ENCODE data around the gene NKD2.

The NKD2 gene

DNA sequence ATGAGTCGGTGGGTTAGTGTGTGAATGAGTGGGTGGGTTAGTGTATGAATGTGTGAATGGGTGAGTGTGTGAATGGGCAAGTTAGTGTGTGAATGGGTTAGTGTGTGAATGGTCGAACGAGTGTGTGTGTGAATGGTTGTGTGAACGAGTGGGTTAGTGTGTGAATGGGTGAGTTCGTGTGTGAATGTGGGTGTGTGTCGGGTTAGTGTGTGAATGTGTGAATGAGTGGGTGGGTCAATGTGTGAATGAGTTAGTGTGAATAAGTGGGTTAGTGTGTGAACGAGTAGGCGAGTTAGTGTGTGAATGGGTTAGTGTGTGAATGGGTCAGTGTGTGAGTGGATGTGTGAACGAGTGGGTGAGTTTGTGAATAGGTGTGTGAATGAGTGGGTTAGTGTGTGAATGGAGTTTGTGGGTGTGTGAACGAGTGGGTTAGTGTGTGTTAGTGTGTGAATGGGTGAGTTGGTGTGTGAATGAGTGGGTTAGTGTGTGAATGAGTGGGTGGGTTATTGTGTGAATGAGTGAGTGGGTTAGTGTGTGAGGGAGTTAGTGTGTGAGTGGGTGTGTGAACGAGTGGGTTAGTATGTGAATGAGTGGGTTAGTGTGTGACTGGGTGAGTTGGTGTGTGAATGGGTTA, 38.8 kb downstream of the NKD2 start:
- DNase-seq = no peak

DNA sequence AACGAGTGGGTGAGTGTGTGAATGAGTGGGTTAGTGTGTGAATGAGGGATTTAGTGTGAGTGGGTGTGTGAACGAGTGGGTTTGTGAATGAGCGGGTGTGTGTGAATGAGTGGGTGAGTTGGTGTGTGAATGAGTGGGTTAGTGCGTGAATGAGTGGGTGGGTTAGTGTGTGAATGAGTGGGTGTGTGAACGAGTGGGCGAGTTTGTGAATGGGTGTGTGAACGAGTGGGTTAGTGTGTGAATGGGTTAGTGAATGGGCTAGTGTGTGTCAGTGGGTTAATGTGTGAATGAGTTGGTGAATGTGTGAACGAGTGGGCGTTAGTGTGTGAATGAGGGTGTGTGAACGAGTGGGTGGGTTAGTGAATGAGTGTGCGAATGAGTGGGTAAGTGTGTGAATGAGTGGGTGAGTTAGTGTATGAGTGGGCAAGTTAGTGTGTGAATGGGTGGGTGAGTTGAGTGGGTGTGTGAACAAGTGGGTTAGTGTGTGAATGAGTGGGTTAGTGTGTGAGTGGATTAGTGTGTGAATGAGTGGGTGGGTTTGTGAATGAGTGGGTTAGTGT, 39.6 kb downstream of the NKD2 start:
- no peak for DNase-seq

DNA sequence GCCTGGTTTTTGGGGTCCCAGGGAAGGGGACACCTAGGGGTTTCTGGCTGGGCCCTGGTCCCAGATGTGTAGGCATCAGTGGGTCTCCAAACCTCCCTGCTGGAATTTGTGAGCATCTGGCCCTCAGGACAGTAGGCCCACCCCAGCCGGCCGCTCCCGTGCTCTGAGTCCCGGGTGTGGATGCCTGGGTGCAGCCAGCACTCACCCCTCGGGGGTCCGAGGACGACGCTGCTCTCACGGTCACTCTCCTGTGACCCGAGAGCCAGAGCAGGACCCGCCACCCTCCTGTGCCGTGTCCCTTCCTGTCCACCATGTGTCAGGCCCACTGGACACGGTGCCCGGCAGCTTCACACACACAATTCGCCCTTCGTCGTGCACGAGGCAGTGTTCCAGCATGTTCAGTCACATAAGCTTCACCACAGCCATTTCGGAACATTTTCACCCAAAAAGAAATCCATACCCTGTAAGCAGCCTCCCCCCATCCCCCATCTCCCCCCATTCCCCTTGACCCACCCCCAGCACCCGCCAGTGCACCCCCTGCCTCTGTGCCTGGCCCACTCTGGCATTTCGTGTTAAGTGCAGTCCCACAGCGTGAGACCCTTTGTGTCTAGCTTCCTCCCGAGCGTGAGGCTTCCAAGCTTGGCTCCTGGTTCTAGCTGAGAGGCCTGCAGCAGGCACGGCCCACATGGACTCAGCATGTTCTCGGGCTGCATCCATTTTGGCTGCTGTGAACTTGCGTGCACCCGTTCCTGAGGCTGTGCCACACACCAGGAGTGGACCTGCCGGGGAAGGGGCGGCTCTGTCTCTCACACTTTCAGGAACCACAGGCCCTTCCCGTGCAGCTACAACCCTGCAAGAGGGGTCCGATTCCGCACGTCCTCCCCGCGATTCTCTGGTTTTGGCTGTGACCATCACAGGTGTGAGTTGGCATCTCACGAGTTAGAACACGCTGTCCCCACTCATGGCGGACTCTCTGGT, 40.5 kb downstream of the NKD2 start:
- no peak for DNase-seq

DNA sequence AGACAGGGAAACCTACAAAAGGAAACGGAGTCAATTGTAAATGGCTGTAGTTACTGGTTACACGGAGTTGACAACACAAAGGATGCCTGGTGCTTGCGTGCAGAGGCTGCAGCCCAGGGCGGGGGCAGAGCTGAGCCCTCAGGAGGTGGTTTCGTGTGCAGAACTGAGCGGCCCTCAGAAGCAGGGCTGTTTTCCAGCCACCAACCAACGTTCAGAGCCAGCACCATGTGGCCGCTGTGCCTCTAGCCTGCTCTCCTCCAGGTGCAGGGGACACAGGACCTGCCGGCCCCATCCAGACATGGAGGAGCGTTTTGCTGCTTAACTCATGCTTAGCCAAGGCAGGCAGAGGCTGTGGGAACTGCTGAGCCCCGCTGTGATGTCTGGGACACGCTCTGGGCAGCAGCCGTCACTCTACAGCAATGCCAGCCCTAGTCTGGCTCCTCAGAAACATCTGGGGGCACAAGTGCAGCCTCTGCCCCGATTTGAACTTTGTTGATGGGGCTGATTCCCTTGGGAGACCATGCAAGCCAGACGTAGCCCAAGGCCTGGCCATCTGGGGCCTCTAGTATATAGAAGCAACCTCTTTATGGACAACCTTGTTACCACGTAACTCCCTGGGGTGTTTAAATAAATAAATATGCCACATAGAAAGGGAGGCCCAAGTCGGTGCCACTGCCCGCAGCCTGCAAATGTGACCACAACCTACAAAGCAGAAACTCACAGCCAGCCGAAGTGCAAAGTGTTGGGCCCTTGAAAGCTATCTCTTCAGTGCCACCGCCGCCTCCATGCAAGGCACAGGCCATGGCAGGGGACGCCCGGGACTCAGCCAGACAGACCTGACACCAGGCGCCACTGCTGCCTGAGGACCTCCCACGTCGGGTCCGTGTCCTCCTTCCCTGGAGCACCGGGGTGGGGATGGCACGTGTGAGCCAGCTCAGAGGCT, 42.1 kb downstream of the NKD2 start:
- no peak for DNase-seq

DNA sequence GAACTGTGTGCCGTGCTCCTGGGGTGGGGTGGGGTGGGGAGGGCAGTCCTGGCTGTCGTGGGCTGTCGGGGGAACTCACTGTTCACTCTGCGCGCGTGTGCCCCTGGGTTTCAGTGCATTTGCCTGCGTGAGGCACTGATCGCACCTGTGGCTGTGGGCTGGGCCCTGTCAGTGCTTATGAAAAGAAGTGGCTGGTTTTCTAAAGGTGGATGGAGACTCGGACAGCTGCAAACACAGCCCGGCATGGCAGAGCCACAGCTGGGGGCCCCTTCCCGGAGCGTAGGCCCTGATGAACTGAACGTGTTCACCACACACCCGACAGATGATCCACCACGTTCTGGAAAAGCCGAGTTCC, 42.7 kb downstream of the NKD2 start:
- DNase-seq = no peak

DNA sequence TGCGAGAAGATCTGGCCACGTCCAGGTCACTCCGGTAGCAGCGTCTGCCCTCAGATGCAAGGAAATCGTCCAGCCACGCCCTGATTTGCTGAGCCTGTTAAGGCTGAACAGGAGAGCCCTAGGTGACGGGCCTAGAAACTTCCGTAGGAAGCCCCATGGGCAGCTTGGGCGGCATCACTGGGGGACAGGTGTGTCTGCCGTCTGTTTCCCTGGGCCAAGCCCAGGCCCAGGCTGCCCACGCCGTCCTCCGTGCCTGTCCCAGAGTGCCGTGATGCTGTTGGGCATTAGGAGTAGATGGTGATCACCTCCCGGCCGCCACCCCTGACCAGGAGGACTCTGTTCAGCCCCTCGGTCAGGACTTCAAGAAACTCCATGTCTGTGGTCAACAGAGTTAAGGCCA, 43.5 kb downstream of the NKD2 start:
- no peak for DNase-seq

DNA sequence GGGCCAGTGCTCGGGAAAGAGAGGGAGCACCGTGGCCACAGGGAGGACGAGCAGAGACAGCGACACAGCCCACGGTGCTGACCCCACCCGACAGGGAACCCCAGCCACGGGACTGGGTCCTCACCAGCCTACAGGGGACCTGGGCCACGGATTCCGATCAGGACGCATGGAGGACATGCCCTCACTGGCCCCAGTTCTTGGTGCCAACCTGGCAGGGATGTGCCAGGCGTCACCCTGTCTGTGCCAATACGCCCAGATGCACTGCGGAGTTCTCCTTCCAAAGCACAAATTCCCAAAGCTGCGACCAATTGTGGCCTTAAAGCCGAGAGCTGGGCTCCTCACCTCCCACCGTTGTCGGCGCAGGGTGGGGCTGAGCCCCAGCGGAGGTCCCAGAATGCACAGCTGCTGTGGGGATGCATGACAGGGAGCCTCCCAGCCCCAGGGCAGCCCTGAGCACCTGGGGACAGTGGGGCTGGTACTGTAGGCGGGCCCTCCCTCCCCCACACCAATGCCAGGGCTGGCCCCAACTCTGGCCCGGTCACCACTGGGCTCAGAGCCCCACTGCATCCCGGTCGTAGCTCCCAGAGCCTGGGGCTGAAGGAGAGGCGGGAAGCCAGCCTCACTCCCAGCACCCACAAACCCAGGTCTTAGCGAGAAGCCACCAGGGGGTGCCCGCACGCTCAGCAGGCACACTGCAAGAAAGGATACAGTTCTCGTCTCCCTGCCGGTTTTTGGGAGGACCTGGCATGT, 44.2 kb downstream of the NKD2 start:
- no peak for DNase-seq

DNA sequence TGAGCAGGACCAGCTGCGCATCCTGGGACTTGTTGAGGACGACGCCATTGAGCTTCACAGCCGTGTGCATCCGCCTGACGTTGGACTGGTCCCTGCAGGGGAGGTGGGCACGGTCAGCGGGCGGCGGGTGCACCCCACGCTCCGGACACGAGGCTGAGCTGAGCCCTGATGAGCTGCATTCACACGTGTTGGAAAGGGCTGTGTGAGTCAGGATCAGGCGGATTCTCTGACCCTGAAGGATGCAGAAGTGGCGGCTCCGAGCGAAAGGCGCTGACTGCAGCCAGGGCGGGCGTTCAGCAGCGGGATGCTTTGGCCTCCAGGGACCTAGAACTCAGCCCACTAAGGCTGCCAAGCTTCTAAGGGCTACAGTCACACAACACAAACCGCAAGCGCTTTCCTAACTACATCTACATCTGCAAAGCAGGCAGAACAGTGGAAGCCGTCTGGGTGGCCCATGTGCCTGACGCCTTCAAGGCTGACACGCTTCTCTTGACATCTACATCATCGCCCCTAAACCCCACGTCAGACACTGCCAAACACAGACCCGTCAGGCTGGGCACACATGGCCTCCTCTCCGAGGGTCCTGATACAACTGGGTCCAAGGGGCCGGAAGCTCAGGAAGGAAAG, 44.9 kb downstream of the NKD2 start:
- DNase-seq = no peak

DNA sequence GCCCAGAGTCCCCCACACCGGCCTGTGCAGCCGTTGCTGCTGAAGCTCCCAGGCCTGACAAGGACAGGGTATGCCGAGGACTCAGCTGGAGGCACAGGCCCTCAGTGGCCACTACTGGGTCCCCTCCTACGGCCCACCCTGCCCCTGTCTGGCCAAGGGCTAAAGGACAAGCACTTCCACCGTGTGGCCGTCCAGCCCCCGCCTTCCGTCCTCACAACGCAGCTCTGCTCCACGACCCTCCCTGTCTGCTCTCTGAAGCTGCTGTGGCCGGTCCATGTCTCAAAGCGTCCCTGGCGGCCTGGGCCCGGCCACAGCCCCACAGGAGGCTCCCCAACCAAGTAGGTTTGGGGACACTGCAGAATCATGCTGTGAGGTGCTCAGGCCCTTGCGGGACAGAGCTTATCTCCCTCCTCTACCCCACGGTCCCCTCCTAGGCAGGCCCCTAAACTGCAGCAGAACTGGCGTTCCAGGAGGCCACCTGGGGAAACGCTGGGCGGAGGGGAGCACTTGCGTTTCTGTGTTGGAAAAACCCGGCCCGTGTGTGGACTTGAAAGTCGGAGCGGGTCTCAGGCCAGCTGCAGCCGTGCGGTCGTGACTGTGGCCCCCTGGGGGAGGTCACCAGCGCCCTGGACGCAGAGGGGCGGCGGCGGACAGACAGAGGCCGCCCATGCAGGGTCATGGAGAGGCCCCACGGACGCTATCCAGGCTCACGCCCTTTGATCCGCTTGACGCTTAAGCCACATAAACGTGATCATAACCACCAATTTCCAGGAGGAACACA, 45.6 kb downstream of the NKD2 start:
- DNase-seq = no peak

DNA sequence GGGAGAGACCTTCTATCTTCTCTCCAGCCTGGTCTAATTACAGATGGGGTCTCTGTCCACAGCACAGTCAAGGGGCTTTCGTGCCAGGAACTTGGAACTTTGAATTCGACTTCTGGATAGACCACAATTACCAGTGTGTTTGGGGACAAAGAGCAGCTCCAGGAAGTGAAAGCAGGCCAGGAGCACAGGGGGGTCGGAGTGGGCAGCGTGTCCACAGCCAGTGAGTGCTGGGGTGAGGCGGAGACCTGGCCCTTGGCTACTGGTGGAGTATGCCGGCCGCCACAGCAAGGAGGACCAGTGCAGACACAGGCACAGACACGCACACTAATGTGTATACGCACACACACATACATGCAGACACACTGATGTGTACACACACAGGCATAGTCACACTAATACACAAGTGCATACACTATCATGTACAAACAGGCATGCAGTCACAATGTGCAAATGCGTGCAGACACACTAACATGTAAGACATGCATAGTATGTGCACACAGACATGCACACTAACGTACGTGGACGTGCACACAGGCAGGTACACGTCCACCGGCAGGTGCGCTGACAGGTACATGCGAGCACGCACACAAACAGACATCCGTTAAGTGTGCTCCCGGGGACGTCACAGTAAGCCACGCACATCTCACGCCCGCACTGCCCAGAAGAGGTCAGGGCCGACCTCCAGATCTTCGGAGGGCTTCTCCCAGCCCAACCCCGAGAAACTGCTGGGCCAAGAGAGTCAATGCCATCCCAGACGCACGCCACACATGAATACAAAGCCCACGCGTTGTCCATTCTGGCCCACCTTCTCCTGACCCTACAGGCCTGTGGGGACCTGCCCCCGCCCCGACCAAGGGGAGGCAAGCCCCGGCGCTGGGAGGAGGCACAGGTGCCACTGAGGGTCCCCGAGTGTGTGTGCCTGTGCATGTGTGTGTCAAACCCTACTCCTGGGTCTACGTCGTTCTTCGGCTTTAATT, 46.5 kb downstream of the NKD2 start:
- no peak for DNase-seq

DNA sequence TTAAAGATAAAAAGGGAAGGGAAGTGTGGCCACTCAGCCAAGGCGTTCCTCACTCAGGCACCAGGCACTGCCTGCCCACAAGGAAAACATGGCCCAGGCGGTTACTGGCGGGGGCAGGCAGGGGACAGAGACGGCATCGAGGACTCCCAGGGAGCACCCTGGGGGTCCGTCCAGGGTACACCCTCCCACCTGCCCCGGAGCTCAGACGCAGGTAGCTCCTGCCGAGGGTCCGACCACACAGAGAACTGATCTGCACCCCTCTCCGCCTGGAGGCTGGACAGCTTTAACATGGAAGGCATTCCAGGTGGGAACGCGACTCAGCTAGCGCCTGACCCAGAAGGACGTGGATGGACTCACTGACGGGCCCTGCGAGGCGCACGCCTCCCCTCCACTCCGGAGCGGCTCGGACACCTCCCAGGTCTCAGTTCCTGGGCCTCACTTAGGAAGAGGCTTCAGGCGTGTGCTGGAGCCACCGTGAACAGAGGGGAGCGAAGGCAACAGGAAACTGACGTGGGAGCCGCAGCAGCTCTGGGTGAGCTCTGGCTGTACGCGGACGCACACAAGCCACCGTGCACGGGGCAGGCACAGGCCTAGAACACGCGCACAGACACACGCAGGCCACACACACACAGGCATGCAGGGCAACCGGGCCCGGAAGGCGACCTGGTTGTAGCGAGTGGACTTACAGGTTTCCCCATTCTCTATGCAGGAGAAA, 47.5 kb downstream of the NKD2 start:
- DNase-seq = no peak

DNA sequence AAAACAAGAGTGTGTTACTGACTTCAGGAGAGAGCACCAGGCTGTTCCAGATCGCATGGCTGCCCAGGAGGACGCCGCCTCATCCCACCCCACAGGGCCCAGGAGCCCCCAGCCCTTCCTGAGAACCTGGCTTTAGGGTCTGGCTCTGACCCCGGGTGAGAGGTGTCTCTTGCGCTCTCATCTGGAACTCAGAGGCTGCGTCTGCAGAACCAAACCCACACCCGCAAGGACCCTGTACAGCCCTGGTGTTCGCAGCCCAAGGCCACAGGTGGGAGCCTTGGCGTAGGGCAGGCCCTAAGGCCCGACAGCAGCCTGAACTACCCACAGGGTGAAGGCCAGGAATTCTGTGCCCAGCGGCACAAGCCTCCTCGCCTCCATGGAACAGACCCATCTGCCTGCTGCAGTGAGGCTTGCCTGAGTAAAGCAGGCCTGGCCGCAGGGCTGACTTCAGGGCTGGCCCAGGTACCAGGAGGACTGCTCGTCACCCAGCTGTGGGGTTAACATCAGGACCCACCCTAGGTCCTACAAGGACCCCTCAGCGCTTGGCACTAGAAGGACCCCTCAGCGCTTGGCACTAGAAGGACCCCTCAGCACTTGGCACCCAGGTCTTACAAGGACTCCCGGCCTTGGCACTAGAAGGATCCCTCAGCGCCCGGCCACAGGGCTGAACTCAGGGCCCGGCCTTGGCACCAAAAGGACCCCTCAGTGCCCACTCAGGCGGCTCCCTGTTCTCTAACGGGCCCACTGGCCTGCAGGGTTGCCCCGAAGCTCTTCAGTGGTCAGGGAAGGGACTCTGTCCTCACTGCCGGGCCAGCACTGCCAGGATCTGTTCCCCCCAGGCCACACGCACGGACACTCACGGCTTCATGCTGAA, 48.2 kb downstream of the NKD2 start:
- no peak for DNase-seq

DNA sequence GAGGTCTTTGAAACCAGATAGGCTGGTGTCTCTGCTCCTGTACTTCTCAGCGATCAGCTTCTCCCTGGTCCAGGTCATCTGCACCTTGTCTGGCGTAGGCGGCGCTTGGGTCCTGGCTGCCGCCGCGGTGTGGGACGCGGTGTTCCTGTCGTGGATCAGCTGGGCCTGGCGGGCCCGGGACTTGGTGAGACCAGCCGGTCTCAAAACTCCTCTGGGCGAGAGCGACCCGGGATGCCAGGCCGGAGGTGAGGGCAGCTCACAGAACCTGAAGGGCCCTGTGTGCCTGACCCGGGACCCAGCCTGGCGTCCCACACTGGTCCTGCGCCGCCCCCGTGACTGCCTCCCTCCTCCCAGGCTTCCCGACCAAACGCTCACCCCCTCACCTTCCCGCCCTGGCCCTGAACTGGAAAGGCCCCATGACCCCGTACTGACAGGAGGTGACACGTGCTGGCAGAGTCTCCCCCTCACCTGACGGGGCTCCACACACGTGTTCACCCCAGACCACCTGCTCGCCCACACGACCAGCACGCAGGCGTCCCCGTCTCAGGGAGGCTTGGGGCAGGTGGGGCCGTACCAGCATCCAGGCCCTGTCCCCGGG, 49.0 kb downstream of the NKD2 start:
- no peak for DNase-seq

DNA sequence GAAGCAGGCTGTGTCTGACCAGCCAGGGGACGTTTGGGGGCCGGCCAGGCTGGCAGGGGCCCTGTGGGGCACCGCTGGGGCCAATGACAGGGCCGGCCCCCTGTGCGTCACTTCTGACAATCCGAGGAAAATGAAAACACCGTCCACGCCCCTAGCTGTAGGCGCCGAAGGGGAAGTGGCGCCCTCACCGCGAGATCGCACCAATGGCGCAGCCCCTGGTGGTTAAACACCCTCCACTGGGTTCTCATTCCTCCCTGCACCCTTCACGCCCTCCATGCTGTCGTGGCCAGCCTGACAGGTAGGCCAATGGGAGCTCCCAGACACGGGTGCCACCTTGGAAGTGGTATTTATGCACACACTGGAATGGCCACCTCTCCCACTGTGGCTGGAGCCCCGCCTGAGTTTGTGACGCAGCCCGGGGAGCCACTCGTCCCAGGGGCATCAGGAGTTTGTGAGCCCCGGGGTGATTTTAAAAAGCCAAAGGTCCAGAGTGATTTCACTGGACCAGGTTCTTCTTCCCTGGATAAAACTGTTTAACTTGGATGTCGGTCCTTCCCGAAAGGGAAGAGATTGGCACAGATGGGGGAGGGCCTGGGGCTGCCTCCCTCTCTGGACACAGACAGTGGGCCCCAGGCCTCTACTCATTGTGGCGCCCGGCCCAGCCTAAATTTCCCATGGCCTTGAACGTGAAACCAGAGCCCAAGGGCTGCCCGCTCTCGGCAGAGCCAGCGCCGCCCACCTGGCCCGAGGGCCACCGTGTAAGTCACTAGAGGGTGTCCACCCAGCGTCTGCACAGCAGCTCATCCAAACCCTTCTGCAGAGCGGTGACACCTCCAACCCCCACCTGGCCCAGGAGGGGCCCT, 49.7 kb downstream of the NKD2 start:
- DNase-seq = no peak

DNA sequence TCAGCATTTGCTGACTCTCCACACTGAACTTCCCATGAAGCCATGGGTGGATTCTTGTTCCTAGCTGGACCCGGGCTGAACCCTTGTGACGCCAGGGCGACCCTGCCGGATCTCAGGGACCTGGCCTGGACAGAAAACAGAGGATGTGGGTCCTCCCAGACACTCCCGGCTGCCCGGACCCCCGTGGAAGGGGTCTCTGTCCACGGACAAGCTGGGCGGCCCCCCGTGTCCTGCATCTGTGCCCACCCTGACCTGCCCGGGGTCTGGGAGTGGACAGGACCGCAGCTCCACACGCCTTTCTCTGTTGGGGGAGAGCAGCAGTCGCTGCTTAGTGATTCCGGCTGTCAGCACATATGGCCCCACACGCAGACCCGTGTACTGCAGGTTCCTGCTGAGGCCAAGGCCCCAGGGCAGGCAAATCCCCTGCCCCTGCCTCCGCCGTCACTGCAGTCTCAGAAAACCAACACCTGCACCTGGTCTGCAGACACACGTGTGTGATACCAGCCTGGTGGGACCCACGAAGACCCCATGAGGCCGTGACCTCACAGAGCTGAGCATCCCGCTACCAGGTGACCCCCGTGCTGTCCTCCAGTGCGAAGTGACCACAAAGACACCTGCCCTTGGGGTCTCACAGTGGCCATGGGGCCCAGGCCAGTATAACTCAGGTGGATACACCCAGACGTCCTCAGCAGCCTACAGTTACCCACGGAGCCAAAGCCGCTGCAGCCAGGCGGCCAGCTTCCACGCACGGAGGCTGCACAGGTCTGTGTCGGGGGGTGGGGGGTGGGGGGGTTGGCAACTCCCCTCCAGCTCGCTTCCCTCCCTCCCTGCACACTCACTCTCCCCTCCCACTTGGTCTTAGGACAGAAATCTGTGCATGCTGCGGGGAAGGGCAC, 50.6 kb downstream of the NKD2 start:
- DNase-seq = no peak
